GM18498 (cell line): ENCODE measurements around the gene TMEM86A.

ENCODE experiments used
- ATAC-seq: cut with Tn5 transposase; IDR thresholded peaks from one replicate; pipeline ENCODE4 v1.9.1; 2021; ENCODE audit warnings: mild to moderate bottlenecking, moderate library complexity; ENCODE audit not compliant: unreplicated experiment

TMEM86A gene

DNA sequence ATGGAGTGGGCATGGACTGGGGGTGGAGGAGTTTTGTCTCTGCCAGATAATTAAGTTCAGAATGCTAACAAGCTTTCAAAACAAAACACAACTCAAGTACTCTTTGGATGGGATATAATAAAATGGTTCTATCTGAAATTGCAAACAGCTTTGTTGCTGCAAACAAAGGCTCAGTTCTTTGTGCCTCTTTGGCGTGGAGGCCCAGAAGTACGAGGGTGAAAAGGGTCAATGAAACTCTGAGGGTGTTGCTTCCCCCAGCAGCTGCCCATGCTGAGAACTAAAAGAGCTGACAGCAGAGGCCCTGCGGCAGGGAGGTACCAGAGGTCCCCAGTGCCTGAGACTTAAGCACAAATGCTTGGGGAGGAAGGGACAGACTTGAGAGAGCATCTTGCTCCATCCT lies 53.9 kb downstream of the TMEM86A start:
- no peak for ATAC-seq

DNA sequence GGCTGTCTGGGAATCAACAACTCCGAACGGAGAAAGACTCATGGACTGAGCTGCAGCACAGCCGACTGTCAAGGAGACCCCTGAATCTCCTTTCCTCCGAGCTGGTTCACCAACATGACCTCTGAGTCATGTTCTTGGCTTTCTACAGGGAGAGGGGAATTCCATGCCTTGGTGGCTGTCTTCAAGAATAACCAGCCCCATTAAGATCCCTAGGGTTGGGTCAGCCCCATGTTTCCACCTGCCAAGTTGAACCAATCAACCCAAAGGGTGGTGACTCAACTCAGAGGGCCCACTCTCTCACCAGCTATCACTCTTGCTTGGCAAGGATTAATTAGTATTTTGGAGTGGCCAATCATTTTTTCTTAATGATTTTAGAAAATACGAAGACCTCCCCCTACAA lies 55.7 kb downstream of the TMEM86A start:
- ATAC-seq, result no peak
